Stimulated activated CD4-positive, alpha-beta T cell treated with anti-CD3 and anti-CD28 coated beads, Interleukin-1b, Interleukin-23, amount 100 ng/mL, for 1 hour (primary cell): Measurements from ENCODE around the gene SEMA4D.

Source experiments
- DNase-seq, 2 donors: peaks; one replicate each; pipeline ENCODE4 v3.0.0-alpha.2; 2020; ENCODE audit warnings: low read depth in 2 of 2

SEMA4D gene

DNA sequence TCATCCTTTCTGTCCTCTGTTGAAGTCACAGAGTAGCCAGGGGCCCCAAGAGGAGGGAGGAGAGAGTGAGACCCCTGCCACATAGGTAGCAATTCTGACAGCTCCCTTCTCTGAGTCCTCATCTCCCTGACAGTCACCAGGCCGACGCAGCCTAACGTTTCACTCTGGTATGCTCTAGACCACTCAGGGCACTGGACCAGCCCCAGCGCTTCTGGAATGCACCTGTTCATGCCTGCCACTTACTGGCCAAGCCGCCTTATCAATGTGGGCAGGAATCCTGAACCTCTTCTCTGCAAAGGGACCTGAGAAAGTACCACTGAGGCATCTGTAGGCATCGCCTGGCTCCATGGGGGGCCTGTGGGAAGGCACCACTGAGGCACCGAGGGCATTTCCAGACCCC, 129.4 kb downstream of the SEMA4D start:
- DNase-seq: no peak

DNA sequence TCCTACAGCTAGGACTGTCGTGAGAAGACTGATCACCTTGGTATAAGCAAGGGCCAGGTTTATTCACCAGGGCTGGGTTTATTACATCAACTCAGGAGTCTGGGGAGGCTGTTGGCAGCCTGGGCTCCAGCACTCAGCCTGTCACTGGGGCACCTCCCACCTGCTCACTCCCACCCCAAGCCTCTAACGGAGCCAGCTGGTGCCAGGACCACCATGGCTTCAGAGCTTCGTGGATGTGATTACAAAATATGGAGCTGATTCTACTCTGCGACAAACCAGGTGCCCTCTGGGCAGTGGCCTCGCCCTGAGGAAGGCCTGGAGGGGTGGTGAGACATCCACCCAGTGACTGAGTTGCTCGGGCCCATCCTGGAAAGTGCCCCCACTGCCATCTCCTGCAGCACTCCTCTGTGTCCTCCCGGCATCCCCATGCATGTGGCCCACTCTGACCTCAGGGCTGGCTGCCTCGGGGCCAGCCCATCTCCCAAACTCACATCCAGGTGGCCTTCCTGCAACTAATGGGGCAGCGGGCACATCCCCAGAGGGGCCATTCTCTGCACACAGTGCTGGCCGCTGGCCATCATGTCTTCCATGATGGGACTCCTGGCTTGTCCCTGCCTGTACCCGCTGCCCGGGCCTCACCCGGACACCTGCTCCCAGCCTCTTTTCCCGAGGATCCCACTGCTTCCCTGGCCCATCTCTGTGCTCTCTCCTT, 130.0 kb downstream of the SEMA4D start:
- DNase-seq: no peak

DNA sequence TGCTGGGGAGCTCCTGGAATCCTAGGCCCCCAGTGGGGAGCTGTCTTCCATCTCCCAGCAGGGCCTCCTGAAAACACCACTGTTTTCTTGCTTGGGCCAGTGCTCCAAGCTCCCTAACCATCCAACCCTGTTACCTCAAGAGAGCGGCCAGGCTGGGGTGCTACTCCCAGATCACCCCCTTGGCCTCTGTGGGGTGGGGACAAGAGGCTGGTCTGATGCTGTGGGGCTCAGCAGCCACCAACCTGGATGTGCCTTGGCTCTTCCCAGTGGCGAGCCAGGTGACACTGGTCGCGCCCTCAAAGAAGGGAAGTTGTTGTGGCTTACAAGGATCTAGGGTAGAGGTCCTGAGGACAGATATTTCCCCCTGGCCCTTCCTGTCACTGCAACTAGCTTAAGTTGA, 130.6 kb downstream of the SEMA4D start:
- DNase-seq: no peak

DNA sequence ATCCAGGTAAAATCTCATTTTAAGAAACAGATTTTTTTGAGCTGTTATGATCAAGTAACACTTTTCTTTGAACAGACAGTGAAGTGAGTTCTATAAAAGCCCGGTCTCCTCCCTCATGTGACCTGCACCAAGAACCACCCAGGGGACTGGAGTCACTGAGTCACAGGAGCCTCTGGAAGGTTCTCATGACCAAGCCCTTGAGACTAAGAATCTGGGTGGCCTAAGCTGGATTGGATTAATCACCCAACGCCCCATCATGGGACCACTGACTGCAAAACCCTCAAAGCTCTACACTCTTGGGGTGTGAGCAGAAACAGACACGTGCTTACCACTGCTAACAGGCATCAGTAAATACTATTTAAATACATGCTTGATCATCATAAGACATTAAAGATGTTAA, 131.2 kb downstream of the SEMA4D start:
- DNase-seq: no peak

DNA sequence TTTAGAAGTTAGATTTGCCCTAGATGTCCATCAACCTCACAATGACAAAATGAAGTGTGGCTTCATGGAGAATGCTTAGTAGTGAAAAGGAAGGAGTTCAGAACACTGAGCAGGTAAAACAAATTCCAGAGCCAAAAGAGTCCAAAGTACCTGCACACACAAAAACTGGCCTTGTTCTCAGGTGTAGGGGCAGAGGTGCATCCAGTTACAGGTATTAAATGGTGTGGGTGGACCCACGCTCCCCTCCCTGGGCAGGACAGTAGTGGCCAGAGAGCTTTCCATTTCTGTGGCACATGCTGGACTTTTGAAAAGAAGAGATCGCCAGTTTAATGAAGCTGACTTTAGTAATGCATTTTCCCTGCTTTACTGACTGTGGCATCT, 132.4 kb downstream of the SEMA4D start:
- DNase-seq: no peak

DNA sequence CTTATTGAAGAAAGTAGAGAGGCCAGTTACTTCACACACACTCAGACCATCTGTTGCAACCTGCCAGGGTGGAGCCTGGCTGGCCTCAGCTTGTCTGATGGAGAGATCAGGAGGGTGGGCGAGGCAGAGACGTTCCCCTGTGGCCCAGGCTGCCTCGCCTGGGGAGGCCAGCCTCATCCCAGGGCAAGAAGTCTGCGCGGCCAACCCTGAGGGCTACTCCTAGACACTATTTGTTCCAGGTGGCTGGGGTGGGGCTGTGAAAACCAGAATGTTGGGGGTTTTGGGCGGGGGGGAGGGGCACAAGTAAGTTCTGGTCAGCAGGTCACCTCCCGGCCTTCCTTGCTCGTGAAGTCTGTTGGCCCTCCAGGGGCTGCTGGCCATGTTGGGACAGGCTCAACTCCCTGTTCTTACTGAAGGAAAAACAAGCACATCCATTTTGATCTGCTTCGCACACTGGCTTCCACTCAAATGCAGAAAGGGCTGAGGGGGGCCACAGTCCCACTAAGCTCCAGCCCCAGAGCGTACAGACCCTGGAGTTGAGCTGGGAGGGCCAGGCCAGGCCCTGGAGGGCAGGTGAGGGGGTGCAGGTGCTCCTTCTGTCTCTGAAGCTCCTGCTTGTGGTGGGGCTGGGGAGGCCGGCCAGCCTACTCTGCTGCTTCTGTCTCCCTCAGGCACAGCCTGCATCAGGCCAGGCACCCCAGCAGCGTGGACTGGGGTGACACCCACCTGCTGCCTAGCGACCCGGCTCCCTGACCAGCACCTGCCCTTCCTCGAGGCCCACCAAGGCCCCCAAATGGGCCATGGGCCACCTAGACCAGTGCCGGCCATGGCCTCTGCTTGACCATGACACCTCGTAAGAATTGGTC, 133.0 kb downstream of the SEMA4D start:
- no peak for DNase-seq

DNA sequence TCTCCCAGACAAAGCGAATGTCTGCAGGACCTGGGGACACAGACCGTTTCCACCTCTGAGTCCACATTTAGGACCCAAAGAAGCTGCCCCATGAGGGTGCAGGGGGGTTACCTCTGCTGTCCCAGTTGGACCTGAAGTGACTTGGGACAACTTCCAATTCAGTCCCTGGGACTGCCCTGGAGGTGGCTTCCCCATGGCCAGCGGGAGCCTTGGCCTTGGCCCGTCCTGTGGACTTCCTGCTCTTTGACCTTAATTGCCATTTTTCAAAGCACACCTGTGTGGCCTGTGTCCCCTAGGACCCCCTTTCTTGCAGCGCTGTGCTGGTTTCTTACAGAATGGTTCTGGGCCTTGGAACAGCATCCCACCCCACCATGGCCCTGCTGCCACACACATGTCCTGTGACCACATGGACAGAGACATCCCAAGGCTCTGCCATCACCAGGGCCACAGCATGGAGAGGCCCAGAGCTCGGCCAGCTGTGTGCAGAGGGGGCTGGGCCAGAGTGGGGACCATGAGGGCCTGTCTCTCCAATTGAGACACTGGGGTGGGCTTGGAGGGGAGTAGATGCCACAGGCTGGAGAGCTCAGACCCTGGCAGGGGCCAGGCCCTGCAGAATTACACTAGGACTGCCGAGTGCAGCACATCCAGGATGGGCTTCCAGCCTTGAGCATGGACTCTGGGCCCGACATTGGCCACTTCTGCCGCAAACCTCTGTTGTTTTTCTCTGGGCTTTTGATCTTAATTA, 133.8 kb downstream of the SEMA4D start:
- DNase-seq: no peak

DNA sequence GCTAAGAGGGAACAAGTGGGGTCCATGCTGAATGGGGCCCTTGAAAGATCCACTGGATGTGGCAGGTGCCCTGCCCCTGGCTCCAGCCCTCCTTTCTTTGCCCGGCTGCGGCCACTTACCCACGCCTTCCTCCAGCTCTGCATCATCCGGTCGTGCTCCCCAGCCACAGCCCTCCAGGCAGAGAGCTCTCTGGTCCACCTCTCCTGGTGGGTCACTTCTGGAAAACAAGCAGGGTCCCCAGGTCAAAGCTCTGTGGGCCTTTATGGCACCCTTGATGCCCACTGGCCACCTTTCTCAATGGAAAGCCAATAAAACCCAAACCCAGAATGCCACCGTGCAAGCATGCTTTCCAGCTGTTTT, 134.6 kb downstream of the SEMA4D start:
- DNase-seq: no peak

DNA sequence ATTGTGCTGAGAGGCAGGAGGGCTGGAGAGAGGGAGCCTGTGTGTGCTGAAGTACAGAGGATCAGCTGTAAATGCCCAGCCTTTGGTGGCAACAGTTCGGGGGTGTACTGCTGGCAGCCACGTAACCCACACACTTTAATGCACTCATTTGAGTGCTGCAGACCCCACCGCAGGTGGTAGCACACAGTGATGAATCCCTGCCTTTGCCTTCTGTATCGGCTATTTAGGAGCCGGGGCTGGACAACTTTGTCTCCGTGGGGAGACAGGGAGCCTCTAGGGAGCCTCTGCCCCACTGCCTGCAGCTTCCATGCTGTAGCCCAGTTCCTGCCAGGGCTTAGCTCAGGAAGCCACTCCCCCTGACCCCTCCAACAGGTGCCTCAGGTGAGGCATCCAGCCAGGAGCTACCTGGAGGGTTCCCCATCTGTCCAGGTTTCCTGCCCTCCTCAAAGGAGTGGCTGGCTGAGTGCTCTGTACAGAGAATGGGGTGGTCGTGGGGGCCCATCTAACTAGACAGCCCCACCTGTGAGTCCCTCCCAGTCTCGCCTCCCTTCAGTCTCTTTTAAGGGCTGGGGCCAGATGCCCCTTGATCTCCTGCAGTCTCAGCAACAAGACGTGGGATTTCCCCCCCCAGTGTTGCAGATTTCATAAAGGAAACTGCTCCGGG, 135.1 kb downstream of the SEMA4D start:
- no peak for DNase-seq

DNA sequence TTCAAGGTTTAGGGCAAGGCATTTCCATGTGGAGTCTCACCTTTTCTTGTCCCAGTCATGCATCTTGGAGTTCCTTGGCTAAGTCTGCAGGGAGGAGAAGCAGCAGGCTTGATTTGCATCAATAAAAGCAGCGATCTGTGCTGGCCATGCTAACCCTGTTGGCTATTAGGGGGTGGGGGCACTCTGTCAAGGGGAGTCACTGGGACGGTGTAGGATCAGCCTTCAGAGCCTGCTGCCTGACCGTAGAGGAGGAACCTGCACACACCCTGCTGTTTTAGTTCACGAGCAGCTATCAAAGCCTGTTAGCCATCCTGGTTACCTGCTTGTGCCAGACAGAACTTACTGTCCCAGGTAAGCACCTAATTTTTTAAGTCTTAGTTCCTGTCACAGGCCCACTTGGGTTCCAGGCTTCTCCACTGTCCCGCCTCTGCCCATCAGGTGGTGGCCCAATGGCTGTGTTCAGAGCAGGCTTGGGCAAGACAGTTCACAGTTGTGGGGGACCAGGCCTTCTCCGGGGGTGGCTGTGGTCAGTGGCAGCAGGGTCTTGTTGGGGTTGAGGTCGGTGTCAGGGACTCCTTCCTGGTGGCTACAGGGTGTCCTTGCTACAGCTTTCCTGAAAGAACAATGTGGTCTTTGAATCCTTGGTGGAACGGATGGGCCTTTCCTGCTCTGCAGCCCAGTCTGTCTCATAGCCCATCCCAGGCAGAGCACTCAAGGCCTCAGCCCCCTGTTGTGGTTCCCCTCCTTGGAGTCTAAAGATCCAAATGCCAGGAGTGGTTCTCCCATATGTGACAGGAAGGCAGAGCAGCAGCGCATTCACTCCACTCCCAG, 135.9 kb downstream of the SEMA4D start:
- no peak for DNase-seq

DNA sequence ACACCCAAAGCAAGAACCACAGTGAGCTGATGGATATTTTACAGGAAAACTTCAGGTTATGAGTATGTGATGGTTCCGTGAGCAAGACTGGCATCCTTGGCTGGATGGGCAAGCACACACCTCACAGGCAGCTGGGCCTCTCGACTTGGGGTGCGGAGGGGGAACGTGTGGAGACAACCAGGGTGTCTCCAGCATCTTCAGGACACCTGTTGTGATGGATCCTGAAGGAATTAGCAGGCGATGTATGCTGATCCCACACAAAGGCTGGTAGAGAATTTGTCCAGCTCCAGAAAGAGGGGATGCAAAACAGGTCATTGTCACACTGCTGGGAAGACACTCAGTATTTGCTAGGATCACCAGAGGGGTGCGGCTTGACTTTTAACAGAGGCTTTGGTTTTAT, 136.9 kb downstream of the SEMA4D start:
- DNase-seq: no peak

DNA sequence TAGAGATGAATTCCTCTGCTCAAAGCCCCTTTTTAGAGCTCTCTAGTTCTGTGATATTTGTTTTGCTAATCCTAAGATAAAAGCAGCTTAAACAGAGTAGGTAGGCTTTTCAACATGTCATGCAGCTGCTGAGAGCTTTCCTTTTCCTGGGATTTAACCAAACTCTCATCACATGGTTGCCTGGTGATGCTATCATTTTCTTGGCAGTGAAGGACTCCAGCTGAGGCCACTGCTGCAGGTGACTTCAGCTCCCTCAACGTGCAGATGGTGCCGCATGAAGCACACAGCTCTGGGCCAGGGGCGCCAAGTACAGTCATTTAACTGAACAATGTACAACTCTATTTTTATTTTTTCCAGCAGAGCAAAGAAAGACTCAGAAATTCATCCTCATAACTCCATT, 137.4 kb downstream of the SEMA4D start:
- no peak for DNase-seq

DNA sequence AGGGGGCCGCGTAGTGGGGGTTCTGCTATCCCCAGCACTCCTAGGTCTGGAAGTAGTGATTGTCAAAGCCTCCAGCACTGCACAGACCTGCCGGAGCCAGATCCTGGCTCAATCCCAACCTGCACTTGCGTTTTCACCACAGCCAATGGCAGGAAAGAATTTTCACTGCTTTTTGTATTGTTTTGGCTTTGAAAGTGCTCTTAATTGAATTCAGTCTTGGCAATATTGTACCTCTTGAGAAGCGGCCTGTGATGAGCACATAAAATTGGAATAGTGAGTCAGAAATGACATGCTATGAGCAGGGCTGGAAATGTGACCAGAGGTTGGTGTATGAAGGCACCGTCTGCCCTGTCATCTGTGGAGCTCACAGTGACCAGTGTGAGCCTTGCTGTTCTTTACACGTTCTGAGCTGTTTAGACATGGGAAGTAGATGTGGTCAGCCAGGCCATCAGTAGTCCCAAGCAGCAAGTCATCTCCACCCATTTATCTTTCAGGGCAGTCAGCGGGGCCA, 138.1 kb downstream of the SEMA4D start:
- no peak for DNase-seq

DNA sequence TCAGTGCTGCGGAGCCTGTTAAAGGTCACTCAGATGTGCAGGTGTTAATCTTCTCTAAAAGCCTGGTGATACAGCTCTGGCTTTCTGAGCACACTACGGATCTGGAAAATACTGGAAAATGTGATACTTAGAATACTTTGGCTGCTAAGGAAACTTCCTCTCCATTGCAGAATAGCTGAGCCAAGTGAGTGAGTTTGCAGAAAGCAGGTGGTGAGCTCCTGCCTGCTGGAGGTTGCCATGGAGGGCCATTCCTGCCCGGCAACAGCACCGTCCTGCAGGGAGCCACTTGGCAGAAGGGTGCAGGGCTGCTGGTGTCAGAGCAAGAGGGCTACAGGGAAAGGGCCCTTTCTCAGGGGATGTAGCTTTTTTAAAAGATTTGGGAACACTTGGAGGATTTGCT, 138.9 kb downstream of the SEMA4D start:
- DNase-seq: no peak

DNA sequence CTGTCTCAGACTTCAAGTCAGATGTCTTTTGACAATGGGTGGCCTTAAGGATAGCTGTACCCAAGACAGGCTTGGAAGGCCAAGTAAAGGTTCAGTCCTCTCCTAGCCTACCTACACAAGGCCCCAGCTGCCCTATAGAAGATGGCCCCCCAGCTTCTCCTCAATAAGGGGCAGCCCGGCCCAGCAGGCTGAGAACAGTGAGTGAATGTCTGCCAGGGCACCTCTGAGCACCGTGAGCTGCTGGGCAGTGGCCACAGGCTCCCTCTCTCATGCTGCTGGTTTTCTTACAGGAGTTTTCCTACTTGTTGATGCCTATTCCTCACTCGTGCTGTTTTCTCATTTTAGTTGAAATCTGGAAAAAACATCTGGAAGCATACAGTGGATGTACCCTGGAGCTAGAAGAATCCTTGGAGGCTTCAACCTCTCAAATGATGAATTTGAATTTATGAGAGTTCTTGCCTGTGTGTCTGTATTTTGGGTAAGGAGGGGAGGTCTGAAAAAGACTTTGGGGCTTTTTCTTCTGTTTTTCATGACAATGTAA, 139.5 kb downstream of the SEMA4D start:
- no peak for DNase-seq

DNA sequence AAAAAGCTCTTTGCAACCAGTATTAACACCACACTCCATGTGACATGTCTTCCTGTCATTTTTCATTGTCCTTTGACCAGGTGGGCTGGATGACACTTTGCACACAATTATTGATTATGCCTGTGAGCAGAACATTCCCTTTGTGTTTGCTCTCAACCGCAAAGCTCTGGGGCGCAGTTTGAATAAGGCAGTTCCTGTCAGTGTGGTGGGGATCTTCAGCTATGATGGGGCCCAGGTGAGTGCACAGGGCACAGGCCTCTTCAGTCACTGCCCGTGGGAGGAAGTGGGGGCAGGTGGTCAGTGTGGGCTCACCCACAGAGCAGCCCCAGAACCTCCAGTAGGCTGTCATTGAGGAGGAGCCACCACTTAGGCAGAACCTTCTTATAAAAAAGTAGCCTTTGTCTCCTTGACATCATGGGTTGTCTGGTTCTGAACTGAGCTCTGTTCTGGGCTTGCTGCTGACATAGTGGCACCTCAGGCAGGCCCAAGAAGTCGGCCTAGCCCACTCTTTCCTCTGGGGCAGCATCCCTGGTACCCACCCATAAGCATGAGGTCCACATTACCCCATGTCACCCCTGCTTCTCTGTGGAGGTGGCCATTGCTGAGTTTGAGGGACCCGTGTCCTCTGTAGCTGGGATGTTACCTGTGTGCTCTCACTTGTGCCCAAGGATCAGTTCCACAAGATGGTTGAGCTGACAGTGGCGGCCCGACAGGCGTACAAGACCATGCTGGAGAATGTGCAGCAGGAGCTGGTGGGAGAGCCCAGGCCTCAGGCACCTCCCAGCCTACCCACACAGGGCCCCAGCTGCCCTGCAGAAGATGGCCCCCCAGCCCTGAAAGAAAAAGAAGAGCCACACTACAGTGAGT, 140.3 kb downstream of the SEMA4D start:
- no peak for DNase-seq

DNA sequence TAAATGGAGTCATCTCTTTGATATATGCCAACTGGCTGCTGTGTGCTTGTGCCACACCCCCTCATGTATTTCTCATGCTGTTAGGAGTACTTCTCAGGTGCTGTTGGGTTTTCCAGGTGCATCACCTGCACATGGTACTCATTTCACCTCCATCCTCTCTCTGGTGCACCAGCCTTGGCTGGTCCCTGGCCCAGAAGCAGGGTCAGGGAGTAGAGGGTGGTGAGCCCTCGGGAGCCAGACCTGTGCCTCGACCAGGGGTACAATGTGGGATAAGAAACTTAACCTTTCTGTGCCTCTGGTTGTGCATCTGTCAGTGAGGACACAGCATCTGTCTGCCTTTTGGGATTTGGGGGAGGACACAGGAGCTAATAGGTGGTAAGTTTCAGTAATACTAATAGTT, 141.1 kb downstream of the SEMA4D start:
- no peak for DNase-seq

DNA sequence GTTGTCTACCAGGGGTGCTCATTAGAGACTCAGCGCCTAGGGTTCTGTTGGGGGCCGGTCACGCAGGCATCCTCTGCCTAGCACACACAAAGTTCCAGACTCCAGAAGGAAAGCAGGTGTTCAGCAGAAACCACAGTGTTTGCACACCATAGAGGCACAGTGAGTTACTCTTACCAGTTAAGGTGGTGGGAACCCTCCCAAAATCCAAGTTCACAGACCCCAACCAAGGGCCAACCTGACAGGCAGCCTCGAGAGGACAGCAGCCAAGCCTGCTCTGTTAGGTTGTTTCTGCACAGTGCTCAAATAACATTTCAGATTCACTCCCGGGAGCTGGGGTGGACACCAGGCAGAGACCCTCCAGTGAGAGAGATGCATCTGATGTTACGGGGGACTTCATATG, 143.4 kb downstream of the SEMA4D start:
- no peak for DNase-seq

DNA sequence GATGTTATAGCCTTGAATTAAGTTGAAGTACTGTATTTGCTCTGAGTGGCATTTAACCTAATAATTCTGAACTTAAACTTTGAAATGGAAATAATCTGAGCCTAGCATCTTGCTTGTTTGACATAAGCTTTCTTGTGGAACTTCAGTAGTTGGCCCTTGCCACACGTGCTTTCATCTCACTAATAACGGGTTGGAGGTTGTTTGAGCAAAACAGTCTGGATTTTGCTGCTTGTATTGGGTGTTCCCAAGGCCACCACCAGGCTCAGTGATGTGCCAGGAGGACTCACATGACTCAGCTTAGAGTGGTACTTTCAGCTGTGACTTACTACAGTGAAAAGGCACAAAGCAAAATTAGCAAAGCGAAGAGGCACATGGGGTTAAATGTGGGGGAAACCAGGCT, 143.9 kb downstream of the SEMA4D start:
- no peak for DNase-seq
